HepG2 (cell line): ENCODE results near the gene HTRA1. TPM values are rescaled to one million over a fixed set of nuclear protein-coding genes. Genes with fewer than 3 reads are reported as not detected.

Experiments used
- ZBTB40 ChIP-seq, 2 experiments: fragments of 450-650 bp in 1 of 2; sonication (generic) in 1 of 2; formaldehyde crosslinking in 1 of 2; IDR thresholded peaks; 2 replicates each; pipeline versions ENCODE4 v1.6.1 to v1.8.0; 2016 to 2022; ENCODE audit warnings: antibody characterized with exemption in 1 of 2, mild to moderate bottlenecking in 1 of 2, missing genetic modification reagents in 1 of 2
- polyA plus RNA-seq, 8 experiments: library from polyadenylated mRNA; depleted of rRNA in 3 of 8; stranded (reverse) in 7 of 8; unstranded in 1 of 8; fragments of >200 nt; fragmentation: Illumina TruSeq in 4 of 8; extraction: Trizol in 4 of 8; gene quantifications; 2 replicates each; pipeline versions ENCODE4 v1.2.1 to v1.2.3, GENCODE V29; 2011 to 2016; ENCODE audit warnings: low read depth in 4 of 8, missing spikeins in 1 of 8, mixed read lengths in 1 of 8; ENCODE audit not compliant: insufficient read depth in 1 of 8
- total RNA-seq, 5 experiments: library from RNA; depleted of rRNA; stranded (reverse); fragments of >200 nt; fragmentation: Illumina TruSeq; extraction: Trizol; gene quantifications; 2 replicates each; pipeline ENCODE4 v1.2.3, GENCODE V29; 2016; ENCODE audit warnings: low read depth in 1 of 5

The HTRA1 gene
- total and polyA plus RNA-seq, 2 of the 13 experiments (the other 11 are each of a cell fraction or from before 2014, with no cell fraction given), result 0.11 to 0.40 TPM

- TF ChIP-seq ZBTB40 (IDR thresholded peaks at IDR 0.05) (peak; percentile 36; the same call in 1 of the 2 replicates), ZBTB40 (CRISPR knock-in tag; IDR thresholded peaks at IDR 0.05) (peak; percentile 96)
- TF ChIP-seq, all 625 proteins: peak for 1
These were observed 34.3 kb downstream of the HTRA1 start (continued) for GRCh38 chr10:122495406-122496340.
